HCT116 (cell line): ENCODE data around the gene KLF9. TPM values are rescaled to one million over a fixed set of nuclear protein-coding genes. Genes with fewer than 3 reads are reported as not detected.

Source experiments
- ATAC-seq: fragments of 200-7000 bp; cut with Tn5 transposase; 2 replicates; pipeline ENCODE4 v1.9.1; 2020; ENCODE audit warnings: mild to moderate bottlenecking, moderate library complexity
- BruUV-seq: library from RNA; stranded (reverse); fragments of 400-500 nt; replicated peaks from 2 replicates; lab custom pipeline; 2021; lab: Mats Ljungman, UMichigan
- CTCF ChIA-PET: fragments of 300-600 bp; sonication (Branson Sonifier 250); formaldehyde crosslinking; loops from one replicate; lab custom pipeline; 2021; ENCODE audit warnings: antibody characterized with exemption; lab: Charles Lee
- POLR2A ChIA-PET: fragments of 300-600, 350-600 bp; sonication (Branson Sonifier 250); formaldehyde crosslinking; loops from one replicate; lab custom pipeline; 2021; ENCODE audit warnings: antibody characterized with exemption; lab: Charles Lee
- RAD21 ChIA-PET, 2 experiments: fragments of 300-600 bp; sonication (Branson Sonifier 250); formaldehyde crosslinking; loops; one replicate each; lab custom pipeline; 2023; ENCODE audit warnings: low total read pairs in 2 of 2; ENCODE audit not compliant: uncharacterized antibody in 2 of 2, unreplicated experiment in 2 of 2, low non-redundant PET in 1 of 2; lab: Charles Lee
- DNase-seq: peaks from one replicate; pipeline ENCODE4 v3.0.0-alpha.2; 2010; ENCODE audit warnings: low read depth, low spot score
- H2AFZ ChIP-seq: fragments of 200-600 bp; shearing (Covaris generic), sonication (generic); 2 replicates; pipeline ENCODE4 v1.6.1; 2017; ENCODE audit warnings: low read depth, mixed run types, mixed read lengths, antibody characterized with exemption, low read length; ENCODE audit not compliant: poor library complexity, severe bottlenecking
- H3K27ac ChIP-seq: 2 replicates; pipeline ENCODE4 v1.5.1; 2012; ENCODE audit warnings: low read depth, low read length
- H3K27me3 ChIP-seq: fragments of 200-600 bp; sonication (generic); 2 replicates; pipeline ENCODE4 v1.6.1; 2016; ENCODE audit warnings: mixed run types, low read length, mixed read lengths; ENCODE audit not compliant: insufficient read depth
- H3K36me3 ChIP-seq, 2 experiments: fragments of 200-500 bp in 1 of 2; fragments of 200-600 bp in 1 of 2; sonication (Bioruptor generic) in 1 of 2; sonication (generic) in 1 of 2; 2 replicates each; pipeline versions ENCODE4 v1.5.1 to v1.6.1; 2014 to 2016; ENCODE audit warnings: low read length in 2 of 2, inconsistent platforms in 1 of 2, mixed read lengths in 1 of 2, mixed run types in 1 of 2; ENCODE audit not compliant: insufficient read depth in 2 of 2, control insufficient read depth in 1 of 2
- H3K4me1 ChIP-seq, 2 experiments: fragments of 200-600 bp in 1 of 2; sonication (generic) in 1 of 2; 2 replicates each; pipeline versions ENCODE4 v1.5.1 to v1.6.1; 2012 to 2017; ENCODE audit warnings: low read length in 2 of 2, inconsistent platforms in 1 of 2, mild to moderate bottlenecking in 1 of 2, mixed read lengths in 1 of 2, mixed run types in 1 of 2, moderate library complexity in 1 of 2; ENCODE audit not compliant: insufficient read depth in 2 of 2, control insufficient read depth in 1 of 2
- H3K4me2 ChIP-seq: fragments of 200-600 bp; sonication (generic); 2 replicates; pipeline ENCODE4 v1.6.1; 2017; ENCODE audit warnings: mixed run types, low read length, mixed read lengths
- H3K4me3 ChIP-seq, 2 experiments: fragments of 200-600 bp in 1 of 2; sonication (generic) in 1 of 2; replicated peaks in 1 of 2; 2 replicates each; pipeline ENCODE4 v1.5.1; 2011 to 2016; ENCODE audit warnings: low read length in 2 of 2, control low read depth in 1 of 2, low read depth in 1 of 2, mild to moderate bottlenecking in 1 of 2, mixed read lengths in 1 of 2, mixed run types in 1 of 2
- H3K79me2 ChIP-seq: fragments of 200-600 bp; sonication (generic); 2 replicates; pipeline ENCODE4 v1.6.1; 2017; ENCODE audit warnings: mild to moderate bottlenecking, mixed run types, low read length, moderate library complexity, mixed read lengths; ENCODE audit not compliant: insufficient read depth
- H3K9ac ChIP-seq: fragments of 200-600 bp; sonication (generic); 2 replicates; pipeline ENCODE4 v1.6.1; 2016; ENCODE audit warnings: low read length, mixed read lengths
- H3K9me2 ChIP-seq: fragments of 200-600 bp; sonication (generic), shearing (Covaris generic); 2 replicates; pipeline ENCODE4 v1.6.1; 2017; ENCODE audit warnings: mixed run types, mild to moderate bottlenecking, moderate library complexity; ENCODE audit not compliant: insufficient read depth
- H3K9me3 ChIP-seq, 2 experiments: fragments of 200-500 bp in 1 of 2; fragments of 200-600 bp in 1 of 2; sonication (Bioruptor generic) in 1 of 2; sonication (generic) in 1 of 2; 2 replicates each; pipeline ENCODE4 v1.6.1; 2014 to 2017; ENCODE audit warnings: low read length in 2 of 2, mixed read lengths in 2 of 2, inconsistent platforms in 1 of 2, low read depth in 1 of 2, mild to moderate bottlenecking in 1 of 2, mixed run types in 1 of 2, moderate library complexity in 1 of 2; ENCODE audit not compliant: control insufficient read depth in 1 of 2, insufficient read depth in 1 of 2
- H4K20me1 ChIP-seq: fragments of 200-600 bp; sonication (generic), shearing (Covaris generic); 2 replicates; pipeline ENCODE4 v1.6.1; 2017; ENCODE audit warnings: mixed run types, mild to moderate bottlenecking, moderate library complexity; ENCODE audit not compliant: insufficient read depth
- POLR2A ChIP-seq: IDR thresholded peaks from 2 replicates; pipeline ENCODE4 v1.7.0; 2011; ENCODE audit warnings: borderline replicate concordance; ENCODE audit not compliant: insufficient read depth, insufficient read length; ENCODE audit errors: extremely low read depth
- POLR2AphosphoS5 ChIP-seq: IDR thresholded peaks from 2 replicates; pipeline ENCODE4 v1.6.1; 2011; ENCODE audit warnings: mild to moderate bottlenecking, low read depth, low read length, moderate library complexity
- REST ChIP-seq: IDR thresholded peaks from 2 replicates; pipeline ENCODE4 v1.6.1; 2012; ENCODE audit warnings: low read depth
- TCF7L2 ChIP-seq: IDR thresholded peaks from 2 replicates; pipeline ENCODE4 v1.7.0; 2011; ENCODE audit warnings: borderline replicate concordance, inconsistent platforms; ENCODE audit not compliant: insufficient read depth, insufficient read length; ENCODE audit errors: extremely low read depth
- ZFX ChIP-seq: fragments of 450-650 bp; IDR thresholded peaks from 2 replicates; pipeline ENCODE4 v1.6.1; 2017
- intact Hi-C: fragments of 100-400 bp; cut with micrococcal nuclease; formaldehyde crosslinking; loops from 2 replicates; pipeline ENCODE4 v1.10.0; 2022
- total RNA-seq: library from RNA; stranded (reverse); gene quantifications from one replicate; pipeline ENCODE4 v1.2.1, GENCODE V29; 2021; ENCODE audit not compliant: unreplicated experiment
- TF ChIP-seq, protein P1 (sequence below): IDR thresholded peaks from 2 replicates; pipeline ENCODE4 v1.6.1; 2012

The KLF9 gene
- total RNA-seq, 1 experiment from 2014 or later: 8.3 TPM

GRCh38 chr9:70420441-70421271, 6.2 kb upstream of the KLF9 start:
- Histone ChIP-seq H3K9me2 (no peaks in the 10 kb centered on the region), H3K36me3 (no peaks in the 10 kb centered on the region), H3K79me2 (no peaks in the 10 kb centered on the region), H3K9me3 (no peaks in the 10 kb centered on the region), H2AFZ (no peak overlapping the region), H3K4me1 (peaks cover 29 to 61% of the 10 kb centered on the region in 2 experiments), H3K27me3 (no peaks in the 10 kb centered on the region), H3K4me3 (peak overlapping the region; percentile 53 to 75), H3K4me2 (peak overlapping the region; percentile 100), H3K27ac (peak overlapping the region; percentile 96), H3K9ac (peak overlapping the region; percentile 90), H4K20me1 (no peaks in the 10 kb centered on the region)
- ChIA-PET POLR2A (interaction anchor here (0.7 to 3.4 kb wide), 13 partner anchors 8 to 1859 kb away, joined by 3 to 16 read pairs (median 4); no protein-coding TSS in a partner anchor), RAD21 (interaction anchor here in 1 of 2 experiments (0.7 kb wide), 1 partner anchor 91 kb away, joined by 5 read pairs; no protein-coding TSS in a partner anchor), CTCF (interaction anchor here (0.7 to 1.2 kb wide), 3 partner anchors 14 to 162 kb away, joined by 3 to 4 read pairs (median 3); no protein-coding TSS in a partner anchor)
- ATAC-seq (peak; percentile 47), DNase-seq (peak; percentile 42)
- BruUV-seq: no TSS peak
- TF ChIP-seq TCF7L2: peak; percentile 75
- peak; percentile 75 for TF ChIP-seq POLR2AphosphoS5
- no peak for TF ChIP-seq POLR2A
- intact Hi-C loops: no loop called here

DNA sequence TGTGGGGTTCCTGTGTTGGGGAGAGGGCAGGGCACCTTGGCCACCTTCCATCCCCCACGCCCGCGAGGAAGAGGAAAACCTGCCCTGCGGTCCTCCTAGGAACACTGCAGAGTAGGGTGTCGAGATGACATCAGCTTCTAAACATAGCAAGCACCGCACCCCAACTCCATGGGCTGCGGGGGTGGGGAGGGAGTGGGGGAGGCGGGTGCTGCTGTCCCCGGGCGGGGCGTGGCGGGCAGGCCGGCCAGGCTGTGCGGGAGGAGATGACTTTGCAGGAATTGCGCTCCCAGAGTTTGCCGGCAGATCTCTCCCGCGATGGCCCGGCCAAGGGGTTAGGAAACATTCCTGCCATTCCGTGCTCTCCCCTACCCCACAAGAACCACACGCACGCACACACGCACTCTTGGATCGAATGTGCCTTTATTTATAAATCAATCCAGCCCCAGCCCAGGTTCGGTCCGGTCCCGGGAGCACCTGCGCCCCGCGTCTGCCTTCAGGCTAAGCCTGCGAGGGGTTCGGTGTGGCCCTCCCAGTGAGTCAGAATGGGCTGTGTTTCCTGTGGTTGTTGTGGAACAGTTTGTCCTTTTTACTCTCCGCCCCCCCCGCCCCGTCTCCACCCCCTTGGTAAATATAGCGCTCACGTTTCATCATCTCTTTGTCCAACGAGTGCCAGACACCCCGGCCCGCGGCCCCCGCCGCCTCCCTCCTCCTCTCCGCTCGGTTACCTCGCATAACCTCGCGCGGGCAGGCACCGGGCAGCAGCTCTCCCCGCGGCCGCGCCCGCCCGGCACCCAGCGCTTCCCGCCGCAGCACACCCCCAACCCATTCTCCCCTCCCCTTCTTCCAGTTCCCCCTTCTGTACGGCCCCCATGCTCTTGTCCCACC, 5.3 kb upstream of the KLF9 start:
- H3K79me2 ChIP-seq: no peaks in the 10 kb centered on the region

More for the DNA sequence above, 5.3 kb upstream of the KLF9 start:
- intact Hi-C loops: no loop called here
- peak overlapping the region; percentile 100 for H3K4me2 ChIP-seq
- peaks cover 30 to 65% of the 10 kb centered on the region in 2 experiments for H3K4me1 ChIP-seq
- peak overlapping the region; percentile 96 for H3K27ac ChIP-seq
- peak overlapping the region; percentile 90 for H3K9ac ChIP-seq
- RAD21 ChIA-PET: interaction anchor here in 1 of 2 experiments (0.7 to 0.8 kb wide), 2 partner anchors 92 to 183 kb away, joined by 3 to 5 read pairs; no protein-coding TSS in a partner anchor
- DNase-seq: peak; percentile 85
- no peaks in the 10 kb centered on the region for H3K27me3 ChIP-seq
- no peak overlapping the region for H2AFZ ChIP-seq
- H3K4me3 ChIP-seq: peak overlapping the region; percentile 53 to 75
- H3K9me2 ChIP-seq: no peaks in the 10 kb centered on the region
- BruUV-seq: no TSS peak
- no peaks in the 10 kb centered on the region for H3K9me3 ChIP-seq
- ATAC-seq: peak; percentile 53
- no peaks in the 10 kb centered on the region for H4K20me1 ChIP-seq
- H3K36me3 ChIP-seq: no peaks in the 10 kb centered on the region
- TF ChIP-seq ZFX: 0 out of 2 replicates have a peak, but pooled peaks have one; percentile 35
- TF ChIP-seq, protein P1, sequence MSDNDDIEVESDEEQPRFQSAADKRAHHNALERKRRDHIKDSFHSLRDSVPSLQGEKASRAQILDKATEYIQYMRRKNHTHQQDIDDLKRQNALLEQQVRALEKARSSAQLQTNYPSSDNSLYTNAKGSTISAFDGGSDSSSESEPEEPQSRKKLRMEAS: no peak
- peak; percentile 74 for TF ChIP-seq POLR2AphosphoS5
- peak; percentile 72 for TF ChIP-seq TCF7L2
- TF ChIP-seq POLR2A: peak; percentile 35
- TF ChIP-seq REST: no peak
- POLR2A ChIA-PET: interaction anchor here (0.5 to 3.4 kb wide), 21 partner anchors 8 to 1994 kb away, joined by 3 to 16 read pairs (median 4); no protein-coding TSS in a partner anchor
- CTCF ChIA-PET: interaction anchor here (0.7 to 1.5 kb wide), 3 partner anchors 65 to 183 kb away, joined by 3 to 7 read pairs (median 4); no protein-coding TSS in a partner anchor
